HL-60 (cell line): ENCODE measurements around the gene MOB3C.
"Not testable (repeated sequence)": the region's sequence is repeated elsewhere in the genome, so short reads cannot be mapped to it uniquely, and the experiment has no call there.

ENCODE experiments used
- DNase-seq, 2 experiments: peaks; one replicate each; pipeline ENCODE4 v3.0.0-alpha.2; 2010 to 2020; ENCODE audit warnings: low read depth in 1 of 2, low spot score in 1 of 2
- H3K27ac ChIP-seq: fragments of 250-450 bp; sonication (Bioruptor Pico); replicated peaks from 2 replicates; pipeline ENCODE4 v1.5.1; 2020; ENCODE audit warnings: mild to moderate bottlenecking, moderate library complexity
- H3K27me3 ChIP-seq: fragments of 250-450 bp; sonication (Bioruptor Pico); 2 replicates; pipeline ENCODE4 v1.5.1; 2021; ENCODE audit warnings: mild to moderate bottlenecking, moderate library complexity; ENCODE audit not compliant: insufficient read depth, poor library complexity, severe bottlenecking
- H3K4me3 ChIP-seq: replicated peaks from 2 replicates; pipeline ENCODE4 v1.5.1; 2011; ENCODE audit warnings: mild to moderate bottlenecking, control low read depth, low read length; ENCODE audit not compliant: insufficient read depth
- GABPA ChIP-seq: IDR thresholded peaks from 2 replicates; pipeline ENCODE4 v1.6.1; 2012; ENCODE audit warnings: low read depth
- POLR2AphosphoS5 ChIP-seq: IDR thresholded peaks from 2 replicates; pipeline ENCODE4 v1.6.1; 2012; ENCODE audit warnings: low read depth
- SPI1 ChIP-seq: IDR thresholded peaks from 2 replicates; pipeline ENCODE4 v1.6.1; 2012; ENCODE audit warnings: low read depth, mild to moderate bottlenecking, borderline replicate concordance
- long read RNA-seq: library from polyadenylated mRNA; unstranded; transcript quantifications from one replicate; pipeline ENCODE4 v2.0.0, GENCODE V29; 2020
- TF ChIP-seq, protein P1 (sequence below): IDR thresholded peaks from 2 replicates; pipeline ENCODE4 v1.6.1; 2012; ENCODE audit warnings: low read depth; ENCODE audit not compliant: insufficient replicate concordance
- TF ChIP-seq, protein P2 (sequence below): IDR thresholded peaks from one replicate; pipeline ENCODE4 v1.5.1; 2011; ENCODE audit warnings: low read length, control low read depth, inconsistent platforms; ENCODE audit not compliant: insufficient read depth

The MOB3C gene
- long read RNA-seq, transcript MOB3C-202 (4 exons, 2,822 nt): major isoform, 42 of 44 reads
- long read RNA-seq, partial matches to known transcripts: 0 of 44 reads
- long read RNA-seq, other reads (novel, unspliced or antisense): 2 of 44 reads

DNA sequence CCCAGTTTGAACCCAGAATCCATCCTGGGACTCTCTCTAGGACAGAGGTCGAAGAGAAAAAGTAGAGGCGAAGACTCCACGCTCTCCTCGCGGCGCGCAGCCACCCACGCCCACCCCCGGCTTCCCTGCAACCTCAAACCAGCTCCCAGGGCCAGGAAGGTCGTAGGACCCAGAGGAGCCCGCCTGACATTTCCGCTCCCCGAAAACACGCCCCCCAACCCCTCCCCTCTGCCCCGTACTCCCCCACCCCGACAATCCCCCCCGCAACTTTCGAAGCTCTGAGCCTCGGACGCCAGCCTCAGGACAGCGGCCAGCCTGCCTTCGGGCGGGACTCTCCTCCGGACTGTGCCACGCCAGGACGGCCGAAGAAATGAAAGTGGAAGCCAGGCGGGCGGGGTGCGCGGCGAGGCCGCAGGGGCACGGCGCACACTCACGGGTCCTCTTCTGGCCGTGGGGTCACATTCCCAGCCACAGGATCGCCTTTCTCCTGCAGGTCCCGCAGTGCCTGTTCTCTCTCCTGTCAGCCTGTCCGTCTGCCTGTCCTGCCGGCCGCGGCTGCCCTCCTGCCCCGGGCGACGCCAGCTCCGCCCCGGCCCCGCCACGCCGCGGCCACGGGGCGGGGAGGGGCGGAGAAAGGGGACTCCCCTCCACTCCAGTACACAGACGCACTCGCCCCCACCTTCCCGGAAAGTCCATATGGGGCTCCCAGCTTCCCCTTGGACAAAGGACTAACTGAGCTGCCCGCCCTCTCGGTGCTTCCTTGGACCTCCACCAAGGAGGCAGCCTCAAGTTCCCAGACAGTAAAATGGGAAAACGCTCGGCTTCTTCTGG lies at the start of gene MOB3C:
TSS of gene MOB3C (minus strand) at position 535 of the 831 bp plus-strand sequence. CDS start 3,490 bp downstream, outside the sequence.
- TF ChIP-seq POLR2AphosphoS5 (no peak), GABPA (no peak)
- TF ChIP-seq, protein P1, sequence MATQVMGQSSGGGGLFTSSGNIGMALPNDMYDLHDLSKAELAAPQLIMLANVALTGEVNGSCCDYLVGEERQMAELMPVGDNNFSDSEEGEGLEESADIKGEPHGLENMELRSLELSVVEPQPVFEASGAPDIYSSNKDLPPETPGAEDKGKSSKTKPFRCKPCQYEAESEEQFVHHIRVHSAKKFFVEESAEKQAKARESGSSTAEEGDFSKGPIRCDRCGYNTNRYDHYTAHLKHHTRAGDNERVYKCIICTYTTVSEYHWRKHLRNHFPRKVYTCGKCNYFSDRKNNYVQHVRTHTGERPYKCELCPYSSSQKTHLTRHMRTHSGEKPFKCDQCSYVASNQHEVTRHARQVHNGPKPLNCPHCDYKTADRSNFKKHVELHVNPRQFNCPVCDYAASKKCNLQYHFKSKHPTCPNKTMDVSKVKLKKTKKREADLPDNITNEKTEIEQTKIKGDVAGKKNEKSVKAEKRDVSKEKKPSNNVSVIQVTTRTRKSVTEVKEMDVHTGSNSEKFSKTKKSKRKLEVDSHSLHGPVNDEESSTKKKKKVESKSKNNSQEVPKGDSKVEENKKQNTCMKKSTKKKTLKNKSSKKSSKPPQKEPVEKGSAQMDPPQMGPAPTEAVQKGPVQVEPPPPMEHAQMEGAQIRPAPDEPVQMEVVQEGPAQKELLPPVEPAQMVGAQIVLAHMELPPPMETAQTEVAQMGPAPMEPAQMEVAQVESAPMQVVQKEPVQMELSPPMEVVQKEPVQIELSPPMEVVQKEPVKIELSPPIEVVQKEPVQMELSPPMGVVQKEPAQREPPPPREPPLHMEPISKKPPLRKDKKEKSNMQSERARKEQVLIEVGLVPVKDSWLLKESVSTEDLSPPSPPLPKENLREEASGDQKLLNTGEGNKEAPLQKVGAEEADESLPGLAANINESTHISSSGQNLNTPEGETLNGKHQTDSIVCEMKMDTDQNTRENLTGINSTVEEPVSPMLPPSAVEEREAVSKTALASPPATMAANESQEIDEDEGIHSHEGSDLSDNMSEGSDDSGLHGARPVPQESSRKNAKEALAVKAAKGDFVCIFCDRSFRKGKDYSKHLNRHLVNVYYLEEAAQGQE: no peak
- no peak for DNase-seq
- no peaks in the 10 kb centered on the region for H3K27me3 ChIP-seq
- H3K4me3 ChIP-seq: peak within 1 kb of the TSS; percentile 76
- H3K27ac ChIP-seq: peak within 1 kb of the TSS; percentile 42; the same call in 1 of the 2 replicates

DNA sequence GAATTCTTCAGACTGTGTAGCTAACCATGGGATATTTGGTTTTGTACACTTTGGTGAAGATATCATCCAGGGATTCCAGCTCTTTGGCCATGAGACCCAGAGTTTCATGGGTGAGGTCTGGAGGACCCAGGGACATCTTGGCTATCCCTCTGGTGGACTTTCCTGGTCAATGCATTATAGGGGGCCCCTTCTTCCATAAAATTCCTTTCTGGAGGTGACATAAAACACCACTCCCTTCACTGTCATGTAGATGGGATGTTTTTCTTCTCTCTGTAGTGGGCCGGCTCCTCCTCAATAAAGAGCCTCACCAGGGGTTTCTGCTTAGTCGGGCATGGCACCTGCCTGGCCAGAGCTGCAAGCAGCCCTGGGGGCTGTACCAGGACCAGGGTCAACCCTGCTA lies 49.4 kb upstream of the MOB3C start:
- H3K4me3 ChIP-seq: no peak overlapping the region
- TF ChIP-seq, protein P2, sequence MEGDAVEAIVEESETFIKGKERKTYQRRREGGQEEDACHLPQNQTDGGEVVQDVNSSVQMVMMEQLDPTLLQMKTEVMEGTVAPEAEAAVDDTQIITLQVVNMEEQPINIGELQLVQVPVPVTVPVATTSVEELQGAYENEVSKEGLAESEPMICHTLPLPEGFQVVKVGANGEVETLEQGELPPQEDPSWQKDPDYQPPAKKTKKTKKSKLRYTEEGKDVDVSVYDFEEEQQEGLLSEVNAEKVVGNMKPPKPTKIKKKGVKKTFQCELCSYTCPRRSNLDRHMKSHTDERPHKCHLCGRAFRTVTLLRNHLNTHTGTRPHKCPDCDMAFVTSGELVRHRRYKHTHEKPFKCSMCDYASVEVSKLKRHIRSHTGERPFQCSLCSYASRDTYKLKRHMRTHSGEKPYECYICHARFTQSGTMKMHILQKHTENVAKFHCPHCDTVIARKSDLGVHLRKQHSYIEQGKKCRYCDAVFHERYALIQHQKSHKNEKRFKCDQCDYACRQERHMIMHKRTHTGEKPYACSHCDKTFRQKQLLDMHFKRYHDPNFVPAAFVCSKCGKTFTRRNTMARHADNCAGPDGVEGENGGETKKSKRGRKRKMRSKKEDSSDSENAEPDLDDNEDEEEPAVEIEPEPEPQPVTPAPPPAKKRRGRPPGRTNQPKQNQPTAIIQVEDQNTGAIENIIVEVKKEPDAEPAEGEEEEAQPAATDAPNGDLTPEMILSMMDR: no peak
- no peak for TF ChIP-seq GABPA
- TF ChIP-seq, protein P1: no peak
- no peak for TF ChIP-seq SPI1
- TF ChIP-seq POLR2AphosphoS5: no peak
- DNase-seq: no peak
- H3K27ac ChIP-seq: no peak overlapping the region
- H3K27me3 ChIP-seq: no peaks in the 10 kb centered on the region

DNA sequence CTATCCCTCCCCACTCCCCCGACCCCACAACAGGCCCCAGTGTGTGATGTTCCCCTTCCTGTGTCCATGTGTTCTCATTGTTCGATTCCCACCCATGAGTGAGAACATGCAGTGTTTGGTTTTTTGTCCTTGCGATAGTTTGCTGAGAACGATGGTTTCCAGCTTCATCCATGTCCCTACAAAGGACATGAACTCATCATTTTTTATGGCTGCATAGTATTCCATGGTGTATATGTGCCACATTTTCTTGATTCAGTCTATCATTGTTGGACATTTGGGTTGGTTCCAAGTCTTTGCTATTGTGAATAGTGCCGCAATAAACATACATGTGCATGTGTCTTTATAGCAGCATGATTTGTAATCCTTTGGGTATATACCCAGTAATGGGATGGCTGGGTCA lies 46.3 kb upstream of the MOB3C start:
- not testable (repeated sequence) for H3K4me3 ChIP-seq, H3K27me3 ChIP-seq, DNase-seq, H3K27ac ChIP-seq

DNA sequence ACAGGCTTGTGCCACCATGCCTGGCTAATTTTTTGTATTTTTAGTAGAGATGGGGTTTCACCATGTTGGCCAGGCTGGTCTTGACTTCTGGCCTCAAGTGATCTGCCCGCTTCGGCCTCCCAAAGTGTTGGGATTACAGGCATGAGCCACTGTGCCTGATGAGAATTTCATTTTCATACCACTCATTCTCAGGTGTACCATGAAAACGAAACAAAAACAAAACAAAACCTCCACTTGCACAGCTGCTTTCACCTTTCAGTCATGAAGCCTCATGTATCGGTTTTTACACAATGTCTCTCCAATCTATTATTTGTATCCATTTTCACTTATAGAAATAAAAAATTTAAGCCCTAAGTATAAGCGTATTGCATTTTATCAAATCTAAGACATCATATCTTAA lies 43.5 kb upstream of the MOB3C start:
- H3K27ac ChIP-seq, H3K27me3 ChIP-seq, DNase-seq, H3K4me3 ChIP-seq: not testable (repeated sequence)

DNA sequence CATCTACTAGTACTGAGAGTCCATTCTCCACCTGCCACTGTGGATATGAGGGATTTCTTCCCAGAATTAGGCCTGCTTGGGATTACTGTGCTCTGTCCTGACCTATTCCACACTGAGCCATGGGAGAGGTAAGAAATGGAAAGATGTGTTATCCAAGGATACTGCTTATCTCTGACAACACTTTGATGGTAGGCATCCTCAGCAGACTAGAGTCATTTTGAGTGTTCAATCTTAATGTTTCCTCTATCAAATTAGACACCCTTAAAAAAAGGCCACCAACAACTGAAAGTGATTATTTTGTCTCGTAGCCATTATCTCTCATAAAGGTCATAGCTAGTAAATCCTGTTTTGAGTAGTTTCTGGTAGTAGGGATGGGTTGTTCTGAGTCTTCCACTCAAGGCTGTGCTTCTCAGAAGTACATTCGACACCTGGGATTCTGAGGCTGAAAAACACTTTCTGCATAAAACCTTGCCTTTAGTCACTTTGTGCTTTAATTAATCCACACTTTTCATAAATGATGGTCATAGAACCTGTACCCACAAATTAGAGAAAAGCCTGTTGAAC lies 42.8 kb upstream of the MOB3C start:
- TF ChIP-seq GABPA (no peak), POLR2AphosphoS5 (no peak), SPI1 (no peak)
- TF ChIP-seq, protein P2: no peak
- TF ChIP-seq, protein P1: no peak
- no peak overlapping the region for H3K4me3 ChIP-seq
- H3K27me3 ChIP-seq: no peaks in the 10 kb centered on the region
- DNase-seq: no peak
- no peak overlapping the region for H3K27ac ChIP-seq
